Measurements from ENCODE around the gene BEND6. TPM values are rescaled to one million over a fixed set of nuclear protein-coding genes. Genes with fewer than 3 reads are reported as not detected.
A peak's percentile ranks its signal among the peaks of the same experiment; 100 is the strongest.

BEND6 gene
- total RNA-seq, 2 donors from 2014 or later: 9.8 to 18.5 TPM

GRCh38 chr6:56936466-56936865, 18.4 kb upstream of the BEND6 start:
- DNase-seq (ENCODE audit: low spot score): no peak
- intact Hi-C loops (cut with DNase I): no loop called here

GRCh38 chr6:56938649-56939191, 16.2 kb upstream of the BEND6 start:
- intact Hi-C loops (cut with DNase I): no loop called here
- peak; percentile 83 for DNase-seq (ENCODE audit: low spot score)

- intact Hi-C loops (cut with DNase I): no loop called here
- no peak for DNase-seq (ENCODE audit: low spot score)
Measured at GRCh38 chr6:56940463-56940862, 14.4 kb upstream of the BEND6 start.

GRCh38 chr6:56940977-56941376, 13.9 kb upstream of the BEND6 start:
- intact Hi-C loops (cut with DNase I): no loop called here

GRCh38 chr6:56944661-56945060, 10.2 kb upstream of the BEND6 start:
- DNase-seq (ENCODE audit: low spot score): no peak
- intact Hi-C loops (cut with DNase I): no loop called here

More at GRCh38 chr6:56940977-56941376, 13.9 kb upstream of the BEND6 start:
- DNase-seq (ENCODE audit: low spot score): no peak

- no peak for DNase-seq (ENCODE audit: low spot score)
- intact Hi-C loops (cut with DNase I): no loop called here
Measured at GRCh38 chr6:56946368-56946767, 8.5 kb upstream of the BEND6 start.

GRCh38 chr6:56947924-56948323, 7.0 kb upstream of the BEND6 start:
- intact Hi-C loops (cut with DNase I): no loop called here
- no peak for DNase-seq (ENCODE audit: low spot score)

DNA sequence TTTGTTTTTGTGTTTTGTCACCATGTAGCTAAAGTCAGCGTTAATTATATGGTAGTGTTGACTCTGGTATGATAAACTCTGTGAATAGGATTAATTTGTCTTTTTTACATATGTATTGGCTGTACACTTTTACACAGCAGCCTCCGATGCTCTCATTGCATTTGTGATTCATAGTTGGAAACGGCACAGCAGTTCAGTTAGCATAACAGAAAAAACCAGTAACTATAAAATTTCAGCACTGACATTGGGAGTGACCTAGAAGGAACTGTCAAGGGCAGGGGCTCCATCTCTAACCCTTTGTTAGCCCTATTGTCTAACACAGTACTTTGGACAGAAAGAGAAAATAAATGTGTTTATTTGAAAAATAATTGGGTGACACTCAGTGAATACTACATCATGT, 5.6 kb upstream of the BEND6 start:
- intact Hi-C loops (cut with DNase I): no loop called here
- DNase-seq (ENCODE audit: low spot score): no peak

DNA sequence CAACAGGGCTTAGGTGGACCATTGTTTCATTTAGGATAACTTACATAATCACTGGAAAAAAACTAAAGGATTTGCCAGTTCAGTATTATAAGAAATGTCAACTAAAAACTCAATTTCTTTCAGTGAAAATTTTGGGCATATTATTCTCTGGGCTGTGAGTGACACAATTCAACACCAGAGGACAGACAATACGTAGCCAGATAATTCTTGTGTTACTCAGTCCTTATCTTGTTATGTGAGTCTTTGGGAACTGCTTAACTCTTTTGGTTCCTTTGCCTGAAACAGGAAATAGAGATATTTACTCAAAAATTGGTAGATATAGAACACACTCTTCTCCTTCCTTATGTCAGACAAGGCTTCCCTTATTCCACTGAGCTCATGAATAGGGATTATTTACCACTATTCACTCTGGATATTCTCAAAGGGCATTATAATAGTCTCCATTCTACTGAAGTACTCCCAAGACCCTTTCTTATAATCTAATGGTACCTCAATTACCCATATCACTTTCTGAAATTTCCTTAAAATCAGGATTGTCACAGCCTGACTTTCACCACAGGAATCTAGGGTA, 4.9 kb upstream of the BEND6 start:
- no peak for DNase-seq (ENCODE audit: low spot score)
- intact Hi-C loops (cut with DNase I): no loop called here

DNA sequence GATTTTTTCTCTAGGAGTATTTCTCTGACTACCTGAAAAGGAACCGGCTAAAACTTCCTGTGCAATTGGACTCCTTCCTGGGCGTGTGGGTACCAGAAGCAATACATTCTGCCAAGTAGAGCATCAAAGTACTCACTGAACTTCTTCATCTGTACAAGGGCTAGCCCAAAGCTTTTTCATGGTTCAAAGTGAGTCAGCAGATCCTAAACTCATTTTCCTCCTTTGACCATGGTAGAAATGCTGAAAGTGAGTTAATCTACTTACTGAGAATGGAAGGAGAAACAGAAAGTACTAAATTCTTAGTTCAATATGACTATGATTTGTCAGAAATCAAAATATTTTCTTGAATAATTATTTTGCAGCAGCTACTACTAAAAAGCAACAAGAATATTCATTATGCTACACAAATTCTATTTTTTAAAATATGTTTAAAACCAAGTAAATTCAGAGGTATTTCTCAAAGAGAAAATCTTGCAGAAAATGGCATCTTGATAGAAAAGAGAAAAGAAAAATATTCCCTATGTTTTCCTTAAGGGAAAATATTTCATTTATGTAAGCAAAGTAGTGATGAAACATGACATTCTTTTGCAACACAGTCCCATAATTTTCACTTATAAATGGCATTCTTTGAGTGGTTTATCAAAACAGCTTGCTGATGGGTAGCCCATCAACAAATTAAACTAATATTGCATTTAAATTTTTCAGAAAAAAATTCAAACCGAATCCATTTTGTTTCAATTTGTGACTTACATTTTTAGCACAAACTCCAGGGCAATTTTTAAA, 3.7 kb upstream of the BEND6 start:
- no peak for DNase-seq (ENCODE audit: low spot score)
- intact Hi-C loops (cut with DNase I): no loop called here

DNA sequence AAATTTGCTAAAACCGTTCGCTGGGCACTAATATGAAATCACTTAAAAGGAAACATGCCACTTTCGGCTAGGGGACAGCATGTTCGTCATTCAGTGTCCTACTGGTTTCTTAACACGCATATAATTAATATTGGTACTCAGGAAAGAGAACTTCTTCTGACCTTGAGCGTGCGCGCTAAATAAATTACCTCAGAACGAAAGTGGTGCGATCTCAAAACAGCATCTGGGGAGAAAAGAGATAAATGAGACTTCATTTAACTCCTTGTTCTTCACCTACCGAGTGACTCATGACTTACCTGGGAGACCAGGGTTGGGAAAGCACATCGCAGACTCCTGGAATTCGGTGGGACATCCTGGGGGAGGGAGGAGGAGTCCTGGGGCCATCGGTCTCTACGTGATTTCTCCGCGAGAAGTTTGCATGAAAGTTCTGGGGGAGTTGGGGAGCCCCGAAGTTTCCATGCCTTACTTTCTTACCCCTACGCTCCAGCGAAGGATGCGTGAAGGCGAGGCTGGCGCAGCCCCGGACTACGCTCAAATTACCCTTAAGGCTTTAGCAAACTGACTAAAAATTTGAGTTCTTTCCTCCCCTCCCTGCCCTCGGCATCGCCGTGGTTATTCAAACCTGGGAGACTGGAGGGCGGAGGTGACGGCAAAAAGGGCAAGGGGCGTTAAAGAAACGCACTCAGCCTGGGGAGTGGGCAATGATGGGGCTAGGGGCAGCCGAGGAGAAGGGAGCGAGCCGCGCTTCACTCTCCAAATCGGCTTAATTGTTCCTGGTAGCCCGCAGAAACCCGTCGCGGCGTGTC, 1.1 kb upstream of the BEND6 start:
- DNase-seq (ENCODE audit: low spot score): no peak
- intact Hi-C loops (cut with DNase I): no loop called here

GRCh38 chr6:56955171-56956155, 556 bp downstream of the BEND6 start:
- intact Hi-C loops (cut with DNase I): no loop called here
- peak; percentile 93 for DNase-seq (ENCODE audit: low spot score)

- no peak for DNase-seq (ENCODE audit: low spot score)
- intact Hi-C loops (cut with DNase I): no loop called here
Measured at GRCh38 chr6:56956491-56956890, 1.6 kb downstream of the BEND6 start.

- intact Hi-C loops (cut with DNase I): no loop called here
- no peak for DNase-seq (ENCODE audit: low spot score)
Measured at GRCh38 chr6:56957856-56958255, 2.9 kb downstream of the BEND6 start.

GRCh38 chr6:56958481-56958880, 3.6 kb downstream of the BEND6 start:
- DNase-seq (ENCODE audit: low spot score): no peak
- intact Hi-C loops (cut with DNase I): no loop called here

- no peak for DNase-seq (ENCODE audit: low spot score)
- intact Hi-C loops (cut with DNase I): no loop called here
Measured at GRCh38 chr6:56959094-56959493, 4.2 kb downstream of the BEND6 start.

- intact Hi-C loops (cut with DNase I): no loop called here
- DNase-seq (ENCODE audit: low spot score): no peak
Measured at GRCh38 chr6:56959938-56960337, 5.0 kb downstream of the BEND6 start.

GRCh38 chr6:56961151-56961550, 6.2 kb downstream of the BEND6 start:
- no peak for DNase-seq (ENCODE audit: low spot score)
- intact Hi-C loops (cut with DNase I): no loop called here

DNA sequence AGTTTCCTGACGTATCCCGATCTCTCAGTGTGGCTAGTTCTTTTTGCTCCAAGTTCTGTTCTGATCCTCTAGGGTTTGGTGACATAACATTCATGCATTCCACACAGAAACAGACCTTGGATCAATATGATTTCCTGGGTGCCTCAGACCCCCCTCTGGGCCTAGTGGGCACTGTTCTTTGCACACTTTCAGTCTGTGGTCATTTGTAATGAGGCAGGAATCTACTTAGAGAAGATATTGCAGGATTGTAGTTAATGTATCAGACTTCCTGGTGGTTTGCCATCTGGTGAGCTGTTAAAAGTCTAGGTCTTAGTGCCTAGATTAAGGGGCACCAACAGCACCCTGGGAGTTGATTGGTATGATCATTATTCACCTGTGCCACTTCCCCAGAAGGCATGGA, 7.5 kb downstream of the BEND6 start:
- DNase-seq (ENCODE audit: low spot score): no peak
- intact Hi-C loops (cut with DNase I): no loop called here
